GM19240 (cell line): Measurements from ENCODE around the gene ARHGEF38.

ENCODE experiments used
- DNase-seq: peaks from one replicate; pipeline ENCODE4 v3.0.0; 2011; ENCODE audit warnings: low spot score; ENCODE audit not compliant: insufficient read length

Gene ARHGEF38, protein sequence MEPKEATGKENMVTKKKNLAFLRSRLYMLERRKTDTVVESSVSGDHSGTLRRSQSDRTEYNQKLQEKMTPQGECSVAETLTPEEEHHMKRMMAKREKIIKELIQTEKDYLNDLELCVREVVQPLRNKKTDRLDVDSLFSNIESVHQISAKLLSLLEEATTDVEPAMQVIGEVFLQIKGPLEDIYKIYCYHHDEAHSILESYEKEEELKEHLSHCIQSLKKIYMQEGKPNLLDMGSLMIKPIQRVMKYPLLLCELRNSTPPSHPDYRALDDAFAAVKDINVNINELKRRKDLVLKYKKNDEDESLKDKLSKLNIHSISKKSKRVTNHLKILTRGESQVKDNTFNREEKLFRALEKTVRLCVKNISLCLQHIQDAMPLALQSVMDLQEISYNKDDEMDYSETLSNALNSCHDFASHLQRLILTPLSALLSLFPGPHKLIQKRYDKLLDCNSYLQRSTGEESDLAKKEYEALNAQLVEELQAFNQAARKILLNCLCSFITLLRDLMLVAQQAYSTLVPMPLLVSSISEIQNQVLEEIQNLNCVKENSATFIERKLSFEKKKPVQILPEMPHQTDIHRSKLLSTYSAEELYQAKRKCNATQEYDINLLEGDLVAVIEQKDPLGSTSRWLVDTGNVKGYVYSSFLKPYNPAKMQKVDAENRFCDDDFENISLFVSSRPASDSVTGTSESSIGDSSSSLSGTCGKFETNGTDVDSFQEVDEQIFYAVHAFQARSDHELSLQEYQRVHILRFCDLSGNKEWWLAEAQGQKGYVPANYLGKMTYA

DNA sequence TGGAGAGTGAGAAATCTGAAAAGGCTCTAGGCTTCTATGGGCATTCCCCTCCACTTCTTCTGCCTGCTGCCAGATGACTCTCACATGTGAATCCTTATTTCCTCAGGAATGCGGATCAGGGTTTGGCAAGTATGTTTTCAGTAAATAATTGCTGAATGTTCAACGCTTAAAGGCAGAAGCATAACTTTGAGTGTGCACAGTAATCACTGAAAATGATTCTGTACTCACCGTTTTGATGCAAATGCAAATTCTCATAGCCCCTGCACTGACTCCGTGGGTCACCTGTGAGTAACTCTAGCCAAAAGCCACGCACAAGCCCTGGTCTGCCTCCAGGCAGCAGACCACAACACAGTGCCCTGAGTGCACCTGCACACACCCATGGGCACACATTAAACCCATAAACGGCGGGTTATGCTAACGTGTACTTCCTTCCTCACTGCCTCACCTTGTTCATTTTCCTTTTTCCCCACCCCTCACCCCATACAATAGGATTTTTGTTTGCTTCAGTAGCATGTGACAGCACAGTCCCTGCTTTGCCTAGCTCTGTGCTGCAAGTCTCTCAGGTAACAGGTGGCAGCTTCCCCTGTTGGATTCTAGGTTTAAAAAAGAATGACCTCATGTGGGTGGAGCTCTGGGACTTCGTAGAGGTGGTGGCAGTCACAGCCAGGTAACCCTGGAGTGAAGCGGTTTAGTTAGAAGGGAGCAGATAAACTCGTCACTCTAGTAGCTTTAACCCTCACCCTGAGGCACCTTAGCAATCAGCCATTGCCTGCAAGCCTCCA lies at the start of gene ARHGEF38:
ARHGEF38 (plus strand) TSS at position 656 of the 782 bp plus-strand sequence. CDS start 146 bp downstream, outside the sequence.
- no peak for DNase-seq

DNA sequence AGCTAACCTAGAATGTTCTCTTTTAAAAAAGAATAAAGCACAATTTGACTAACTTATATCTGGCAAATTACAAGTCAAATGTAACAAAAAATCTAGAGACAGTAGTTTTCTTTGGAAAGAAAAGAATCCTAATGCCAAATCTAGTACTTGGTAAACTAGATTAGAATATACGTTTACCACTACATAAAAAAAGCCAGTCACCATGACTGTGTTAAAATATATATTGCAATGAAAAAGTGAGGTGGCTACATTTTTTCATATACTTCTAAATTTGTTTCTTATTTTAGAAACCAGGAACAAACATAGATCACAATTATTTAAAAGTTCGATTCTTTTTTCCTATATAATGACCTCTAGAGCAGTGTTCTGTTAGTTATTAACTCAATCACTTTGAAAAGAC lies 48.9 kb upstream of the ARHGEF38 start:
- no peak for DNase-seq

DNA sequence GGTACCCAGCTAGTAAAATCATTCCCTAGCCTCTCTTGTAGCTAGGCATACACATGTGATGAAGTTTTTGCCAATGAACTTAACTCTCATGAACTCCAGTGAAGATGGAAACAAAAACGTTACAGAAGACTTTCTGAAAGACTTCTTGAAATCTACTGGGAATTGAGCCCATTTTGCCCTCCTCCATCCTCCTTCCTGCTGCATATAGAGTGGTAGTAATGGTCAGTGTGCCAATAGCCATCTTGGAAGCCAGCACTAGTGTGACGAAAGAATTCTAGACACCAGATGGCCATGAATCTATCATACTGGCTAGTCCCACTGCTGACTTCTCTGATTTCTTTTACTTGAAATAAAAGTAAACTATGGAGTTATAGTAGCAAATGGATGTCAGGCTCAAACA lies 47.7 kb upstream of the ARHGEF38 start:
- no peak for DNase-seq

DNA sequence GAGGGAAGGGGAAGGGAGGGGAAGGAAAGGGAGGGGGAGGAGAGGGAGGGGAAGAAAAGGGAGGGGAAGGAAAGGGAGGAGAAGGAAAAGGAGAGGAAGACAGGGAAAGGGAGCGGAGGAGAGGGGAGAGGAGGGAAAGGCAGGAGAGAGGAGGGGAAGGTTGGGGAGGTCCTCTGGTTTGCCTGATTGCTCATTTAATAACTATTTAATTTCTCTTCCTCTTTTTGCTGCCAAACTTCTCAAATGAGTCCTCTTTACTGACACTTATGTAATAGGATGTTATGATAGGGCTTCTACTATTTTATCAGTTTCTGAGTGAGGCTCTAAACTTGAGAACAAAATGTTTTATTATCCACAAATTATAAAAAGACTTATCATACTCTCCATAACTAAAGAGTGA lies 43.1 kb upstream of the ARHGEF38 start:
- DNase-seq: peak; percentile 1

DNA sequence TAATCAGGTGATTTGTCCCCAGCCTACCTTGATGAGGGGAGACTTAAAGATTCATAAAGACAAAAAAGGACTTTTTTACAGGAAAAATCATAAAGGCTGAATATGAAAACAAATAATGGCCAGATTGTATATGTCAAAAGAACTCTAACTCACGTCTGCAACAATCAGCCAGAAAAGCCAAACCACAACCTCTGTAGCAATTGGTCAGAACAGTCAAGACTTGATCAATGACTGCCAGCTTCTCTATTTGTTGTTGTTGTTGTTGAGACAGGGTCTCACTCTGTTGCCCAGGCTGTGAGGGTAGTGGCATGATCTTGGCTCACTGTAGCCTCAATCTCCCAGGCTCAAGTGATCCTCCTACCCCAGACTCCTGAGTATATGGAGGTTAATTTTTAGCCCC lies 42.7 kb upstream of the ARHGEF38 start:
- DNase-seq: no peak

DNA sequence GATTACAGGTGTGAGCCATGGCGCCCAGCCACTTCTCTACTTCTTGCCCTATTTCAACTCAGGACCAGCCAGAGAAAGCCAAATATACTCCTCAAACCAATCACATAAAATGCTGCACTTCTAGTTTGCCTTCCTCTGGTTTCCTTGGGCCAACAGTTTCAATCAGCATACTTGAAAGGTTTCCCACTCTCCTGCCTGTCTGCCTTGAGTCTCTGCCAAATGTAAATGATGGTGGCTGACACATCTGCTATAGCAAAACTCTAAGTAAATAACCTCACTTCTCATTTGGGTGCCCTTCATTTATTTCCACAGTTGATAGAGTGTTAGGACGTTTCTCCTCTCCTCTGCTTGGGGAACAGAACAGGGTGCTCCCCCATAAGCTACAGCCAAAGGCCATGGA lies 42.2 kb upstream of the ARHGEF38 start:
- no peak for DNase-seq

DNA sequence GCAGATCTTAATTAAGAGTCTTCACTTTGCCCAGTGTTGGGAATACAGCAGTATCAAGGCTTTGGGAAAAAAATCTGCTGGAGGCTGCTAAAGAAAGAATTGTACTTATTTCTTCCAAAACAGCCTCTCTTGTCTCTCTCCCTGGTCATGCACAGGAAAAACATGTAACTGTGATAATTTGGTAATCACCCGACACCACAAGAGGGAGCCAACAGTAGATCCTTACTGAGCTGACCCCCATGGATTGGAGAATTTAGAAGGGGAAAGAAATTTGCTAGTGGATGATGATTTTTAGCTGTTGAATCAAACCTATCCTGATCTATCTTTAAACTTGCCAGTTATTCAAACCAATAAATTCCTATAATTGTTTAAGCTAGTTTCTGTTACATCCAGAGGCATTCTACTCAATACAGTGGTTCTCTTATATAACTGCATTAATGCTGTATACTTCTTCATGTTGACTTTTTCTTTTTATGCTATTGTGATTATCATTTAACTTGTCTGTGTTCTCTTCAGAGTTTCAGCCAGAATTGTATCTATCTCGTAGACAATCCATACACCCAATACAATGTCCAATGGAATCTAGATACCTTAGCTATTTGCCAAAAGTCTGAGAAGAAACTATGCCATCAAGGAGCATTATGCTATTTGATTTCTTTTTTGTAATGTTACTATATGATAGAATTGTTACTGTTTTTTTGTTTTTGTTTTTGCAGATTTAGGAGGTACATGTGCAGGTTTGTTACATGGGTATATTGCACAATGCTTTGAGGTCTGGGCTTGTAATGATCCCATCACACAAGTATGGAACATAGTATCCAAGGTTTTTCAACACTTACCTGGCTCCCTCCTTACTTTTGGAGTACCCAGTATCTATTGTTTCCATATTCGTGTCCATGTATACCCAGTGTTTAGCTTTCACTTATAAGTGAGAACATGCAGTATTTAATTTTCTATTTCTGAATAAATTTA lies 31.3 kb upstream of the ARHGEF38 start:
- peak; percentile 27 for DNase-seq

DNA sequence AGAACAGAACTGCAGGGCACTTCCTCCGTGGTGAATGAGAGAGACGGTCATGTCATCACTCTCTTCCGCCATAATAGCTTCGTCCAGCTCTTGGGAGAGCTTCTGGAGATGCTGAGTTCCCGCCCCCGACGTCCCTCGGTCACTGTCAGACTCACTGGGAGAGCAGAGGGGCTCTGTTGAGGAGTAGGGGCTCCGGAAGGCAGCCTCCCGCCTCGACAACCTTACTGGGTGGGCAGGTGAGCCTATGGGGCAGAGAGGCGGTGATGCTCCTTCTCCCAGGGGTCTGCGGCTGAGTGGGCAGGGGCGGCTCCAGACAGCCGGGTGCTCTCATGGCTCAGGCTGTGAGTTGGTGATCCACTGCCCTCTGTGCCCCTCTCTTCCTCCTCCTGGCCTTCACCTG lies 25.8 kb upstream of the ARHGEF38 start:
- DNase-seq: no peak

DNA sequence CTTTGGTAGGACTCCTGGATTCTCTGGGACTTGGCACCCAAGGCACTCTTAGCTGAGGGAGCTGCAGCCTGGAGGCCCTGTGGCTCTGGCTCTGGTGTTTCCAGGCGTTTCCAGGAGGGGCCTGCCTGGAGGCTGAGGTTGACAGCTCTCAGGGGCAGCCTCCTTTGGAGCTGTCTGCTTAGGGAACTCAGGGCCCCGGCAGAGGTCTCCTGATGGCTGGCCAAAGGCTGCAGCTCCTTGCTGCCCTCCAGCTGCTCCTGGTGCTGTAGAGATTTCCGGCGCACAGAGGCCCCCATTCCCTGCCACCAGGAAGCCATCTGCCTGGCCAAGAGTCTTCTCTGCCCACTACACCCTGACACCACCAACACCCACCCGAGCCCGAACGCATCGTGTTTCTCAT lies 25.3 kb upstream of the ARHGEF38 start:
- no peak for DNase-seq

DNA sequence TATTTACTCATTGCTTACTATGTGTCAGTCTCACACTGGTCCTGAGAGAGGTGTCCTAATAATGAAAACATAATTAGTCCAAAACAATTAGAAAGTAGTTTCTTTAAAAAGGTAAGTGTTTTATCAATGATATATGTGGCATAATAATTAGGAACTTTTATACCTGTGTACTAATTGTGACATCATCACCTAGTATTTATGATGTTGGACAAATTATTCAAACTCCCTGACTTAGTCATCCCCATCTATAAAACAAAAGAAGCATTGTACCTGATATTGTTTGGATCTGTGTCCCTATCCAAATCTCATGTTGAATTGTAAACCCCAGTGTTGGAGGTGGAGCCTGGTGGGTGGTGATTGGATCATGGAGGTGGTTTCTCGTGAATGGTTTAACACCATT lies 15.8 kb upstream of the ARHGEF38 start:
- no peak for DNase-seq

DNA sequence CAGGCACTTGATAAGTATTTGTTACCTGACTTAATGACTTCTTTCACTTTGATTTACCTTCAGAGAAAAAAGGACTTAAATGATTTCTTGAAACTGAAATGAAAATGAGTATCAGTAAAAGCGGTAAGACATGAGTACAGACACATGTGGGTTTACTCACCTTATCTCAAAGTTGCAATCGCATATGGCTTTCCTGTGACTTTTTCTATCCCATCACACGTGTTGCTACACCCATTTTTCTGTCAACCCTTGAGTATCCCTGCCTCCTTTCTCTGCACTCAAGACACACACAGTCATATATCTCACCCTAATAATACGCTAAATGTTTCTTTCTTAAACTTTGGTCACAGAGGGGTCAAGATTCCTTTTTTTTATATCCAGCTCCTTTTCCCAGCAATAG lies 11.0 kb upstream of the ARHGEF38 start:
- DNase-seq: no peak

DNA sequence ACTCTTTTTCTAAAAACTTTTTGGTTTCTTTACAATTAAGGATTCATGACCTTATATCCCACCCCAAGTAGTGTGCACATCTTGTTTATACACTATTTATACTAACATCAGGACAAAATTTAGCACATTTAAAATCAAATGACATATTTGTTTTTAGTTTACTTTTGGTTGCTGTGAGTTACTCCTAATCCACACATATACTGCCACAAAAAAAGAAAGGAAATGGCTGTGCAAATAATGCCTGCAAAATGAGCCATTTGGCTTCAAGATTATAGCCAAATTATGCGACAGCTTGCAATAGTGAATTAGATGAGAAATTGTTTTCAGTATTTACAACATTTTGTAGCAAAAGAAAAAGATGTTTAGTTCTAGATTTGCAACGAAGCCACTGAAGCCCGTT lies 10.4 kb upstream of the ARHGEF38 start:
- DNase-seq: no peak

DNA sequence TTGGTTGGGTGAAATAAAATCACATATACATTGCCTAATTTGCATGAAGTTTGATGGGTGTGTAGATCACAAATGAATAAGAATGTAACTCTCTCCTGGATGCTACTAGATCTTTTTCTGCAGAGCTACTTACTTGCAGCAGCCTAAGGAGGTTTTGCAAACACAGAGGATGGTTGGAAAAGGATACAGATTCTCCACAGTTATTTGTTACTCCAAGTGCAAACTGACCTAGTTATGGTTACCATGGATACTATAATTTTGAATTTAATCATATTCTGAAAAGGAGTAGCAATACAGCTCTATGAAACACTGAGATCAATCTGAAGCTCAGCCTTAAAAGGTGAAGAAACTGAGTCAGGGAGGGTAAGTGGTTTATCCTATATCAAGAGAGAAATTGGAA lies 9.1 kb upstream of the ARHGEF38 start:
- DNase-seq: no peak

DNA sequence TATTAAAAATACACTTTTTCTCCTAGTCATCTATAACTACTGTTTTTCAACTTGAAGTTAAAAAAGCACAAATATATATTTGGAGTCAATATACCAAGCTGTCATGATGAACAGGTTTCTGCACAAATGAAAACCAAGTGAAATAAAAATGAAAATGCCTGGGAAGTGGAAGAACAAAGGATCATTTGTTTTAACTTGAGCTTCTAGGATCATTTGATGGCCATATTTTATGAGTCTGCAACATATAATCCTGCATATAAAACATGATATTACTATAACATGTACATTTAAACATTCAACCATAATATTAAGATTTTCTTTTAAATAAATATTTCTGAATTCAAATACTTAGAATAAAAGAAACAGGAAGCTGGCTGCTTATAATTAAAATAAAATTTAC lies 8.5 kb upstream of the ARHGEF38 start:
- DNase-seq: no peak

DNA sequence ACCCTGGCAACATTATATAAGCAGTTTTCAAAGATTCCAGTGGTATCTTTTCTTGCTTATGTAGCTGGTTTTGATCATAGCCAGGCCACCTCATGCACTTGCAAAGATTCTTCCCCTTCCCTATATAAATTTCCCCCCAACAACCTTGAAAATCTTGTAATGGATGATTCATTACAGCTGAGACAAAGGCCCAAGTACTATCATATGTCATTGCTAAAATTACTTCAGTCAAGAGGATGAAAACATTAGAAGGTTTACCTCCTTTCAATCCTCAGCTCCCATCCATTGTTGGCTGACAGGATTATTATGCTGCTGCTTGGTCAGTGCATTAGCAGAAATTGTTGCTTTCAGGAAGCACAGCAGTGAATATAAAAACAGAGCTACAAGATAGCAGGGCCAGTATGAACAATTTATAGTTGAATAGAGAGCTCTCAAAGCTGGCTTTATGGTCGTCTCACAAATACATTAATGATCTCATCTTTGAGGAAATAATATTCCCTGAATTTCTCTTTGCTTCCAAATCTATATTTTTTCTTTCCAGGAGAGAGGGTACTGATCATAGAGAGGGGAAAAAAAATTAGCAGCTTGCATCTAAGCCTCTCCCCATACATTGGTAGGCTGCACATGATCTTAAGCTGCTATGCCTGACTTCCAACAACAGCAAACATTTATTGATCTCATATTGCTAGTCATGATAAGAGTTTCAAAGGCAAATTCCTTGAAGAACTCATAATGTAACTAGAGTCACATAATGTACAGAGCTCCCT lies 7.7 kb upstream of the ARHGEF38 start:
- no peak for DNase-seq

DNA sequence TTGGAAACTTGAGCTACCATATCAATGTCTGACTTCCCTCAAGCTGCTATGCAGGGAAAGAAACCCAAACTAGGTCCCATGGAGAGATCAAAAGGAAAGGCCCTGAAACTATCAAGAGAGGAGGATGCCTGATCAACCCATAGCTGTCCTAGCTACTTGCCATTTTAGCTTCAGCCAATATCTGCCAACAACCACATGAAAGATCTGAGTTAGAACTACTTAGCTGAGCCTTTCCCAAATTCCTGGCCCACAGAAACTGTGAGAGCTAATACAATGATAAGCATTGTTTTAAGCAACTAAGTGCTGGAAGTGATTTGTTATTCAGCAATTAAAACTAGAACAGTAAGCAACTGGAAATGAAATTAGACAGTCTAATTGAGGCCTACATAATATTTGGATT lies 6.3 kb upstream of the ARHGEF38 start:
- DNase-seq: no peak

DNA sequence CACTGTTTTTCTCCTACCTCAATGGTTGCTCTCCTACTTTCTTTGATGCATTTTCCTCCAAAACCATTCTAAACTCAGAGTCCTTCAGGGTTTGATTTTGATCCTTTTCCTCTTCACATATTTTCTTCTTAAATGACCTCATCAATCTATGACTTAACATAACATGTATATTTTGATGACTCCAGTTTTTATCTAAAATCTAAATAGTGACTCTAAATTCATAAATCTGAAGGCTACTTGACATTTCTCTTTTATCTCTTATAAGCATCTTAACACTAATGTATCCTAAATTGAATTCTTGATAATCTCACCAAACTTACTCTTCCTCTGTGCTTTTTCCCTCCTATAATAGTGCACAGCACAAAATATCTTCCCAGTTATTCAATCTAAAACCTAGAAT lies 4.7 kb upstream of the ARHGEF38 start:
- no peak for DNase-seq

DNA sequence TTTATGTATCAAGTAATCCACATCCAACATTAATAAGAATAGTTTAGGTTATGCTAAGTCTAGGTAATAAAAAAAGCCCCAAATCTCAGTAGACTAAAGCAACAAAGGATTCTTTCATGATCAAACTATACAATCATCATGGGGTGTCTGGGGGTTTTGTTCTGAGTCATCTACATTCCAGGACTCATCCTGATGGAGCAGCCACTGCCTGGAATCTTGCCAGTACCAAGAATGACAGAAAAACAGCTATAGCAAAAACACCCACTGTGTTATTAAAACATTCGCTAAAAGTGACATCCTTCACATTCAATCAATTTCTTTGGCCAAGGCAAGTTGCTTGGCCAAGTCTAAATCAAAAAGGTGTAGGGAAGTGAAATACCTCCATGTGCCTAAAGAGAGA lies 3.9 kb upstream of the ARHGEF38 start:
- no peak for DNase-seq

DNA sequence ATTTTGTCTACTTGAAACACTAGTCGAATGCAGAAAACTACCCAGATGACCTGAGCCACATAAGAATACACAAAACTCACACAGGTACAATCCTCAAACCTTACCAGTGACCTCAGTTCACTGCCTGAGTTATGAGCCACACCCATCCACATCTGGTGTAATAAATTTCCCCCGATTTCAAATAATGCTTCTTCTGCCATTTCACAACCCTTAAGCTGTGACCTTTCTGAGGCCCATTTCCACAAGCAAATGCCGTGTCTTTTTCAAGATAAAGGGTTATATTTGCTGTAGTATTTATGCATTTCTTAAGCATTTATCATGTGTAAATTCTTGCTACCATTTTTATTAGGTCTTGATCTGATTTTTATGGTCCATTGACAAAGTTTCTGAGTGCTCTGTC lies 1.8 kb upstream of the ARHGEF38 start:
- DNase-seq: no peak

DNA sequence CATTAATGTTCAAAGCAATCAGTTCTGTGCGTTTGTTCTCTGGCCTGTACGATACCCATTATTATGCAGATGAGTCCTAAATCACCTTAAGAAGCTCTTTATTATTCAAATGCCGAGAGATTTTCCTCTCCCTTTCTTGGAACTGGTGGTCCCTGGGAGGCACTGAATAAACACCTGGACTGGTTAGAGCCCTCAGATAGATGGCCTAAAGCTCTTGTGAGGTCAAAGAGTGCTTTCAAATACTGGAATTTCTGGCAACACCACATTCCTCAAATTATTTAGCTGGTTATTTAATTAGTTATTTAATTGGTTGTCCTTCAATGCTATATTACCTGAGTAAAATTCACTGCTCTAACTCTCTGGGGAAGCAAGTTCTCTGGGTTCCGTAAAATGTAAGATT lies 3.0 kb downstream of the ARHGEF38 start:
- no peak for DNase-seq
